Ishikawa (cell line): ENCODE measurements around the gene HS3ST6.

Source experiments
- CEBPB ChIP-seq: IDR thresholded peaks from 2 replicates; pipeline ENCODE4 v1.6.1; 2012
- CREB1 ChIP-seq: IDR thresholded peaks from 2 replicates; pipeline ENCODE4 v1.6.1; 2012; ENCODE audit warnings: low read depth
- EGR1 ChIP-seq: IDR thresholded peaks from 2 replicates; pipeline ENCODE4 v1.6.1; 2012
- EP300 ChIP-seq: IDR thresholded peaks from 2 replicates; pipeline ENCODE4 v1.6.1; 2012; ENCODE audit warnings: borderline replicate concordance
- FOXM1 ChIP-seq: IDR thresholded peaks from 2 replicates; pipeline ENCODE4 v1.6.1; 2012; ENCODE audit warnings: low read depth, borderline replicate concordance
- MAX ChIP-seq: IDR thresholded peaks from 2 replicates; pipeline ENCODE4 v1.6.1; 2012
- NFIC ChIP-seq: IDR thresholded peaks from 2 replicates; pipeline ENCODE4 v1.6.1; 2012
- RAD21 ChIP-seq: IDR thresholded peaks from 2 replicates; pipeline ENCODE4 v1.6.1; 2012; ENCODE audit warnings: low read depth
- REST ChIP-seq: IDR thresholded peaks from 2 replicates; pipeline ENCODE4 v1.6.1; 2012; ENCODE audit warnings: low read depth, mild to moderate bottlenecking
- TAF1 ChIP-seq: IDR thresholded peaks from 2 replicates; pipeline ENCODE4 v1.6.1; 2012; ENCODE audit warnings: low read depth, mild to moderate bottlenecking
- TCF12 ChIP-seq: IDR thresholded peaks from 2 replicates; pipeline ENCODE4 v1.6.1; 2012; ENCODE audit warnings: low read depth
- YY1 ChIP-seq: IDR thresholded peaks from 2 replicates; pipeline ENCODE4 v1.6.1; 2012; ENCODE audit warnings: low read depth

- TF ChIP-seq FOXM1 (no peak), TAF1 (no peak), RAD21 (no peak), YY1 (no peak), EP300 (no peak), NFIC (no peak), REST (no peak), EGR1 (no peak), CEBPB (no peak), MAX (no peak), CREB1 (no peak), TCF12 (no peak)
Measured at GRCh38 chr16:1906055-1906845, 12.0 kb downstream of the HS3ST6 start.
